Karpas-422 (cell line): Measurements from ENCODE around the gene PPAT. TPM values are rescaled to one million over a fixed set of nuclear protein-coding genes. Genes with fewer than 3 reads are reported as not detected.

Source experiments
- DNase-seq: peaks from one replicate; pipeline ENCODE4 v3.0.0-alpha.2; 2015
- H2AFZ ChIP-seq: fragments of 200-600 bp; sonication (generic); 2 replicates; pipeline ENCODE4 v1.6.1; 2014; ENCODE audit warnings: antibody characterized with exemption, low read length, mixed read lengths
- H3K27ac ChIP-seq: fragments of 200-600 bp; sonication (generic); 2 replicates; pipeline ENCODE4 v1.5.1; 2014; ENCODE audit warnings: mild to moderate bottlenecking, low read length, moderate library complexity
- H3K27me3 ChIP-seq: fragments of 200-600 bp; sonication (generic); 2 replicates; pipeline ENCODE4 v1.6.1; 2014; ENCODE audit warnings: low read length, mixed read lengths
- H3K36me3 ChIP-seq: fragments of 200-600 bp; sonication (generic); 2 replicates; pipeline ENCODE4 v1.6.1; 2014; ENCODE audit warnings: low read length, mixed read lengths; ENCODE audit not compliant: insufficient read depth
- H3K4me1 ChIP-seq: fragments of 200-600 bp; sonication (generic); 2 replicates; pipeline ENCODE4 v1.6.1; 2014; ENCODE audit warnings: mild to moderate bottlenecking, low read length, mixed read lengths
- H3K4me2 ChIP-seq: fragments of 200-600 bp; sonication (generic); 2 replicates; pipeline ENCODE4 v1.6.1; 2014; ENCODE audit warnings: low read length, low read depth, mild to moderate bottlenecking; ENCODE audit not compliant: poor library complexity, severe bottlenecking
- H3K4me3 ChIP-seq: fragments of 200-600 bp; sonication (generic); 2 replicates; pipeline ENCODE4 v1.5.1; 2014; ENCODE audit warnings: mild to moderate bottlenecking, antibody characterized with exemption, low read length, mixed read lengths
- H3K79me2 ChIP-seq: fragments of 200-600 bp; sonication (generic); 2 replicates; pipeline ENCODE4 v1.6.1; 2014; ENCODE audit warnings: mild to moderate bottlenecking, low read length, mixed read lengths
- H3K9ac ChIP-seq: fragments of 200-600 bp; sonication (generic); 2 replicates; pipeline ENCODE4 v1.6.0; 2014; ENCODE audit warnings: low read length
- H3K9me2 ChIP-seq: fragments of 200-600 bp; sonication (generic), shearing (Covaris generic); replicated peaks from 2 replicates; pipeline ENCODE4 v1.6.0; 2014; ENCODE audit warnings: mild to moderate bottlenecking, low read length, moderate library complexity; ENCODE audit not compliant: insufficient read depth
- H3K9me3 ChIP-seq: fragments of 300-700, 200-600 bp; sonication (generic); 2 replicates; pipeline ENCODE4 v1.6.1; 2014; ENCODE audit warnings: low read length, mixed read lengths
- H4K20me1 ChIP-seq: fragments of 200-600 bp; sonication (generic); 2 replicates; pipeline ENCODE4 v1.6.1; 2014; ENCODE audit warnings: mild to moderate bottlenecking, antibody characterized with exemption, low read length, low read depth; ENCODE audit not compliant: insufficient read depth
- total RNA-seq: library from RNA; depleted of rRNA; stranded (reverse); fragments of >200 nt; shearing (Covaris generic); gene quantifications from 2 replicates; pipeline ENCODE4 v1.2.3, GENCODE V29; 2014; ENCODE audit warnings: low replicate concordance

PPAT gene
- total RNA-seq, 1 experiment from 2014 or later = 44.9 TPM

DNA sequence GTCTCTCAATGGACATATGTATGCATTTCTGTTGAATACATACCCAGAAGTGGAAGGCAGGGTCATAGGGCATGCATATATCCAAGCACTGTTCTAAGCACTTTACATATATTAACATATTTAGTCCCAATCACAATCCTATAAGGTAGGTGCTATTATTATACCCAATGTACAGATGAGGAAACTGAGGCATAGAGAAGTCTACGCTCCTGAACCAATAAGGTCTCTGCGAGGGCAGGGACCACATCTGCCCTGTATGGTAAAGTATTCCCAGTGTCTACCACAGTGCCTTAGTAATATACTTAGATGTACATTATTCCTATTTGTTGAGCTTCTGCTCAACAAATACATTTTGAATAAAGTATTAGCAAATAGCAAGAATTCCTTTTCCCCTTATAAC, 5.2 kb downstream of the PPAT start:
- Histone ChIP-seq H3K27ac (no peak overlapping the region), H3K9me3 (no peaks in the 10 kb centered on the region)

DNA sequence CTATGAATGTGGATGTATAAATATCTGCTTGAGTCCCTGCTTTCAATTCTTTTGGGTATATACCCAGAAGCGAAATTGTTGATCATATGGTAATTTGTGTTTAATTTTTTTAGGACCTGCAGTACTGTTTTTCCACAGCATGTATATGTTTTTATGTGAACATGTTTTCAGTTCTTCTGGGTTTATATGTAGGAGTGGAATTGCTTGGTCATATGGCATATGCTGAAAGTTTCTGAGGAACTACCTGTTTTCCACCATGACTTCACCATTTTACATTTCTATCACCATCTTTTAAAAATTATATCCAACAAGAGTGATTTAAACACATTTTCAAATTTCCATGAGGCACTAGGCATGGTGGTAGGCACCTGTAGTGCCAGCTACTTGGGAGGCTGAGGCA, 8.2 kb downstream of the PPAT start:
- H3K9me2 ChIP-seq = no peaks in the 10 kb centered on the region
- no peak overlapping the region for H3K27ac ChIP-seq
- no peak overlapping the region for H2AFZ ChIP-seq
- H3K36me3 ChIP-seq = peaks cover 25% of the 10 kb centered on the region
- H3K27me3 ChIP-seq = no peaks in the 10 kb centered on the region
- H3K79me2 ChIP-seq = peaks cover 100% of the 10 kb centered on the region
- H4K20me1 ChIP-seq = peaks cover 19% of the 10 kb centered on the region
- no peak for DNase-seq
- H3K9ac ChIP-seq = no peak overlapping the region
- H3K4me2 ChIP-seq = no peak overlapping the region
- no peak overlapping the region for H3K4me3 ChIP-seq
- no peaks in the 10 kb centered on the region for H3K9me3 ChIP-seq
- peaks cover 68% of the 10 kb centered on the region for H3K4me1 ChIP-seq

More for the DNA sequence above, 5.2 kb downstream of the PPAT start:
- H3K4me1 ChIP-seq = peaks cover 51% of the 10 kb centered on the region
- H3K27me3 ChIP-seq = no peaks in the 10 kb centered on the region
- no peak overlapping the region for H3K9ac ChIP-seq
- peaks cover 100% of the 10 kb centered on the region for H3K79me2 ChIP-seq
- no peak overlapping the region for H2AFZ ChIP-seq
- H3K4me2 ChIP-seq = no peak overlapping the region
- peaks cover 25% of the 10 kb centered on the region for H3K36me3 ChIP-seq
- peaks cover 10% of the 10 kb centered on the region; the same call in 1 of the 2 replicates for H4K20me1 ChIP-seq
- no peak overlapping the region for H3K4me3 ChIP-seq
- no peaks in the 10 kb centered on the region for H3K9me2 ChIP-seq
- DNase-seq = no peak

DNA sequence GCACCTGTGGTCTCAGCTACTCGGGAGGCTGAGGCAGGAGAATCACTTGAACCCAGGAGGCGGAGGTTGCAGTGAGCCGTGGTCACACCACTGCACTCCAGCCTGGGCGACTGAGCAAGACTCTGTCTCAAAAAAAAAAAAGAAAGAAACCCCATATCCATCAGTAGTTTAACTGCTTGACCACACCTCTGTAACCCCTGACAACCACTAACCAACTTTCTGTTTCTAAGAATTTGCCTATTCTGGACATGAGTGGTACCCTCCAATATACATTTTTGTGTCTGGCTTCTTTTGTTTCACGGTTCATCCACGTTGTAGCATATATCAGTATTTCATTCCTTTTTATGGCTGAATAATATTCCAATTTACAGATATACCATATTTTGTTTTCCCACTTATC, 9.1 kb downstream of the PPAT start:
- Histone ChIP-seq H3K4me2 (peak overlapping the region; percentile 50), H3K27ac (peak overlapping the region; percentile 80), H3K9me2 (no peaks in the 10 kb centered on the region), H2AFZ (no peak overlapping the region), H3K9ac (no peak overlapping the region), H4K20me1 (peaks cover 28% of the 10 kb centered on the region), H3K36me3 (peaks cover 25% of the 10 kb centered on the region), H3K79me2 (peaks cover 100% of the 10 kb centered on the region), H3K4me1 (peaks cover 68% of the 10 kb centered on the region), H3K9me3 (no peaks in the 10 kb centered on the region), H3K4me3 (peak overlapping the region; percentile 32; the same call in 1 of the 2 replicates), H3K27me3 (no peaks in the 10 kb centered on the region)
- DNase-seq = peak; percentile 46

DNA sequence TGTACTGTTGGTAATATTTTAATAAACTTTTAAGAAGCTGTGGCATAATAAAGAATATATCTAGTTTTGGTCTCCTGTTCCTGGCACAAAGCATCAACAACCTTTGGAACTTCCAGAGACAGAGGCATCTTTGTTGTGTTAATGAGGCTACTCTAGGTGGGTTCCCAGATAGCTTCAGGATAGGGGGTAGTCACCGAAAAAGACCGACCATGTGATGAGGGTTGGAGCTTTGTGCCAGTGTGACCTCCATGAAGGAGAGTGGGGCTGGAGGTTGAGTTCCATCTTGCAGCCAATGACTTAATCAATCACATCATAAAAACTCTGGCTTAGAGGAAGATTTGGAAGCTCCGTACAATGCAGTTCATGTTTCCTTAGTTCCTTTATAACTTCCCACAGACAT, 9.9 kb downstream of the PPAT start:
- Histone ChIP-seq H3K4me2 (peak overlapping the region; percentile 50), H3K36me3 (peaks cover 22% of the 10 kb centered on the region), H4K20me1 (peaks cover 35% of the 10 kb centered on the region), H3K4me3 (peak overlapping the region; percentile 32; the same call in 1 of the 2 replicates), H3K9me2 (no peaks in the 10 kb centered on the region), H3K27ac (peak overlapping the region; percentile 80), H3K79me2 (peaks cover 100% of the 10 kb centered on the region), H3K4me1 (peaks cover 69% of the 10 kb centered on the region), H3K27me3 (no peaks in the 10 kb centered on the region), H3K9ac (peak overlapping the region; percentile 26; the same call in 1 of the 2 replicates), H2AFZ (no peak overlapping the region), H3K9me3 (no peaks in the 10 kb centered on the region)
- DNase-seq = peak; percentile 55

DNA sequence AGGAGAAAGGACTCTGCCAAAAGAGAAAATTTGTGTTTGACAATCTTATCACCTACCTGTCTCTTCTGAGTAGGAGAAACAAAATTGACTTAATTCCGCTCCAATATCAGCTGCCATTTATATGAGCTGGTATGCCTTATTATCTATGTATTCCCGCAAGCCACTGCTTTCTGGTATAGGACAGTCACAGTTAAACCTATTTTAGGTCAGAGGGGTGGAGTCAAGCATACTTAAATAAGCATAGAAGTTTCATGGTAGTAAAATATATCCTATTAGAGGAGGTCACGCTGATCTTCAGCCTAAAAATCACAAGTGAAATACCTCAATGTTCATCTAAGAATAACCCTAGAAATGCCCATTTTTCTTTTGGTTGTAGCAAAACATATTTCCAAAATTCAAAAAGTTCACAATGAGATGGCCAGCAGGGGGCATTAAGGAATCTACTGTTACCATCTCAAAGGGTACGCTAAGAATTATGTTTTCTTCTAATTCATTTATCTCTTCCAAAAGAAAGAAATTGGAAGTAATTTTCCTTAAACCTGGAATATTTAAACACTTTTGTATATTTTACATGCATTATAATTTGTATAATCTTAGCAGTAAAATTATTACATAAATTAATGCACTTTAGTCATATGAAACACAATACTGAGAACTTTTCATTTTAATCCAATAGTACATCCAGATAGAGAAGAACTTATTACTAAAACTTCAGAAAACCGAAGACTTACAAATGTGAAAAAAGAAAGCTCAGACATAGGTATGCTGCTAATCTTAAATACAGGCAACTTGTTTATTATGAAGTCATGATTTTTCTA, 10.5 kb downstream of the PPAT start:
- no peak overlapping the region for H2AFZ ChIP-seq
- peak overlapping the region; percentile 80 for H3K27ac ChIP-seq
- peak overlapping the region; percentile 50 for H3K4me2 ChIP-seq
- peak overlapping the region; percentile 32; the same call in 1 of the 2 replicates for H3K4me3 ChIP-seq
- H3K9me3 ChIP-seq = no peaks in the 10 kb centered on the region
- no peaks in the 10 kb centered on the region for H3K27me3 ChIP-seq
- H3K36me3 ChIP-seq = peaks cover 18% of the 10 kb centered on the region
- DNase-seq = peak; percentile 78
- H3K9me2 ChIP-seq = no peaks in the 10 kb centered on the region
- H3K4me1 ChIP-seq = peaks cover 74% of the 10 kb centered on the region
- peak overlapping the region; percentile 26; the same call in 1 of the 2 replicates for H3K9ac ChIP-seq
- H3K79me2 ChIP-seq = peaks cover 100% of the 10 kb centered on the region
- peaks cover 32% of the 10 kb centered on the region for H4K20me1 ChIP-seq

DNA sequence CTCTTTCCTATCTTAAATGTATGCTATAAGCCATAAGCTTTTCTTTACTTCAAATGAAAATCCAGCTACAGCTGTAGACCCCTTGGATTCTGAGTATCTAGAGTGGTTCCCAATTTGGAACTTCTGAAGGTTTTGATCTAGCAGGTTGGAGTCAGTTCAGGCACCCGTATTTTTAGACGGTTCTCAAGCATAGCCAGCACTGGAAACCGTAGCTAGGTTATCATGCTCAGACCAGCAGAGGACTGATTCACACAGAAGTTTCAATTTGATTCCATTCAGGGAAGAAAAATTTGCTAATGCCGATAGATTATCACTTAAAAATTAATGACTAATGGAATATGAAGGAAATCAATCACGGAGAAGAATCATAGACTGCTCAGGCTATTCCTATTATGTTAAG, 11.2 kb downstream of the PPAT start:
- Histone ChIP-seq H3K27me3 (no peaks in the 10 kb centered on the region), H3K9me3 (no peaks in the 10 kb centered on the region), H3K79me2 (peaks cover 100% of the 10 kb centered on the region), H3K27ac (no peak overlapping the region), H2AFZ (no peak overlapping the region), H3K9me2 (no peaks in the 10 kb centered on the region), H3K36me3 (peaks cover 18% of the 10 kb centered on the region), H3K4me1 (peaks cover 77% of the 10 kb centered on the region), H3K4me3 (no peak overlapping the region), H3K9ac (no peak overlapping the region), H4K20me1 (peaks cover 32% of the 10 kb centered on the region), H3K4me2 (peak overlapping the region; percentile 7)
- DNase-seq = no peak

DNA sequence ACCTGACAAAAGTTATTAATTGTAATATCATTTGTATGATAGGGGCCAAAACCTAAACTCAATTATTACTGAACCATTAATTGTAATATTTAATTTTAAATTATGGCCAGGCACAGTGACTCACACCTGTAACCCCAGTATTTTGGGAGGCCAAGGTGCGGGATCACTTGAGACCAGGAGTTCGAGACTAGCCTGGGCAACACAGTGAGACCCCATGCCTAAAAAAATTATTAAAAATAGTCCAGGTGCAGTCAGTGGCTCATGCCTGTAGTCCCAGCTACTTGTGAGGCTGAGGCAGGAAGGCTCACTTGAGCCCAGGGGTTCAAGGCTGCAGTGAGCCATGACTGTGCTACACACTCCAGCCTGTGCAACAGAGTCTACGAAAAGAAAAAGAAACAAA, 18.0 kb downstream of the PPAT start:
- no peaks in the 10 kb centered on the region for H3K9me3 ChIP-seq
- no peak overlapping the region for H3K9ac ChIP-seq
- peaks cover 34% of the 10 kb centered on the region for H4K20me1 ChIP-seq
- H3K27ac ChIP-seq = no peak overlapping the region
- no peak overlapping the region for H3K4me3 ChIP-seq
- H2AFZ ChIP-seq = no peak overlapping the region
- no peaks in the 10 kb centered on the region; the same call in 1 of the 2 replicates for H3K36me3 ChIP-seq
- DNase-seq = no peak
- H3K79me2 ChIP-seq = peaks cover 100% of the 10 kb centered on the region
- no peaks in the 10 kb centered on the region for H3K27me3 ChIP-seq
- H3K9me2 ChIP-seq = no peaks in the 10 kb centered on the region
- peaks cover 35% of the 10 kb centered on the region for H3K4me1 ChIP-seq
- H3K4me2 ChIP-seq = no peak overlapping the region

DNA sequence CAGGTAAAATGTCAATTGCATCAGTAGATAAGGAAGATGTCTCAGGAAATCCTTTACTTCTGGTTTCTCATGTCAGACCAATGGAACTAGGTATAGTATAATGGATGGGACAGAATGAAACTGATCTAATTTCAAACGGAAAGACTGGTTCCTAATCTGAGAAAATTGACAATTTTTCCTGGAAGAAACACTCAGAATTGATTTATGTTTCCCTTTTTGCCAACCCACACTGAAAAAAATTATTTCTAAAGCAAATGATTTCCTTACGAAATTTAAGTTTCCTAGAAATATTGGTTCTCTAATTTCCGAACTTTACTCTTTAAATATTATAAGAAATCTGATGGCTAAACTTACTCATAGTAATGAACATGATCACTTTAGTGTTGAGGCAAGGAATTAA, 19.1 kb downstream of the PPAT start:
- H3K9me3 ChIP-seq = no peaks in the 10 kb centered on the region
- H3K79me2 ChIP-seq = peaks cover 100% of the 10 kb centered on the region
- H3K9ac ChIP-seq = no peak overlapping the region
- no peak for DNase-seq
- H2AFZ ChIP-seq = no peak overlapping the region
- H3K4me1 ChIP-seq = peaks cover 34% of the 10 kb centered on the region
- H4K20me1 ChIP-seq = peaks cover 28% of the 10 kb centered on the region
- H3K9me2 ChIP-seq = no peaks in the 10 kb centered on the region
- no peak overlapping the region for H3K27ac ChIP-seq
- no peaks in the 10 kb centered on the region for H3K36me3 ChIP-seq
- no peak overlapping the region for H3K4me2 ChIP-seq
- H3K4me3 ChIP-seq = no peak overlapping the region
- H3K27me3 ChIP-seq = no peaks in the 10 kb centered on the region
